Thoracic aorta (tissue), 2 donors: ENCODE measurements around the gene TAS1R1. TPM values are rescaled to one million over a fixed set of nuclear protein-coding genes. Genes with fewer than 3 reads are reported as not detected.

Source experiments
- ATAC-seq: fragments of 150-250 bp; one replicate; pipeline ENCODE4 v1.8.0; 2017; ENCODE audit warnings: low read depth; ENCODE audit not compliant: insufficient number of reproducible peaks, low FRiP score
- DNase-seq: peaks from one replicate; pipeline ENCODE4 v3.0.0-alpha.2; 2020; ENCODE audit warnings: low spot score
- H3K27ac ChIP-seq, 2 donors: fragments of 200-600 bp; sonication (generic); 1 replicate in 1 of 2; 2 replicates in 1 of 2; pipeline ENCODE4 v1.5.1; 2016; ENCODE audit warnings: mild to moderate bottlenecking in 2 of 2, moderate library complexity in 2 of 2
- H3K27me3 ChIP-seq: fragments of 200-600 bp; sonication (generic); replicated peaks from 2 replicates; pipeline ENCODE4 v1.6.0; 2016; ENCODE audit warnings: mild to moderate bottlenecking; ENCODE audit not compliant: insufficient read depth
- H3K36me3 ChIP-seq: fragments of 200-600 bp; sonication (generic); one replicate; pipeline ENCODE4 v1.5.1; 2016
- H3K4me1 ChIP-seq, 2 donors: fragments of 200-600 bp; sonication (generic); 1 replicate in 1 of 2; 2 replicates in 1 of 2; pipeline versions ENCODE4 v1.5.1 to v1.6.0; 2016; ENCODE audit warnings: low read depth in 2 of 2, mild to moderate bottlenecking in 1 of 2; ENCODE audit not compliant: control insufficient read depth in 1 of 2
- H3K4me3 ChIP-seq: fragments of 200-600 bp; sonication (generic); 2 replicates; pipeline ENCODE4 v1.5.1; 2016; ENCODE audit warnings: mild to moderate bottlenecking
- H3K9me3 ChIP-seq: fragments of 200-600 bp; sonication (generic); 2 replicates; pipeline ENCODE4 v1.5.1; 2016
- CTCF ChIP-seq: fragments of 200-600 bp; sonication (generic); IDR thresholded peaks from one replicate; pipeline ENCODE4 v1.5.1; 2019; ENCODE audit warnings: antibody characterized with exemption
- total RNA-seq, 2 donors: library from RNA; depleted of rRNA; stranded (reverse); fragments of >200 nt; gene quantifications; one replicate each; pipeline versions ENCODE4 v1.1.0 to v1.2.3, GENCODE V29; 2016

Gene TAS1R1
- total RNA-seq, 2 donors from 2014 or later = 0.81 TPM; not detected in 1

DNA sequence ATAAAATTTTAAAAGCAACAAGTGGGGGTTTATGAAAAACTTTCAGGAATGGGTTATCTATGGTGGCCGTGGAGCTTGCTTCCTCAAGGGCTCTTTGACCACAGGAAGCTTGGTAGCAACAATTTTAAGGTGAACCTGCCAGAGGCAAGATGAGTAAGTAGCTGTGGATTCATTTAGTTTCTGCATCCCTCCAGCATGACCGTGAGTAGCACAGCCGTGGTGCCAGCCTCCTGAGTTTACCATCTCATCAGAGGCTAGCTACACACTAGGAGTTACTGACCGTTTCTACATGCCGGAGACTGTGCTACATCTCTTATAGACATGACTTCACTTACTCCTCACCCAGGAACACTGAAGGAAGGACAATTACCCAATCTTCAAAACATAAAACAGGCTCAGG is 33.6 kb upstream of the TAS1R1 start:
- H3K9me3 ChIP-seq = no peaks in the 10 kb centered on the region
- DNase-seq = no peak
- peaks cover 8% of the 10 kb centered on the region for H3K36me3 ChIP-seq
- H3K4me3 ChIP-seq = no peak overlapping the region
- ATAC-seq = no peak
- H3K4me1 ChIP-seq = peaks cover 8 to 19% of the 10 kb centered on the region in 2 donors
- no peak overlapping the region for H3K27ac ChIP-seq
- no peaks in the 10 kb centered on the region for H3K27me3 ChIP-seq
- no peak for TF ChIP-seq CTCF

GRCh38 chr1:6523566-6523965 is 31.5 kb upstream of the TAS1R1 start:
- DNase-seq = no peak
- peak; percentile 22 for TF ChIP-seq CTCF
- ATAC-seq = no peak
- Histone ChIP-seq H3K4me1 (peaks cover 8 to 19% of the 10 kb centered on the region in 2 donors), H3K27me3 (no peaks in the 10 kb centered on the region), H3K36me3 (peaks cover 24% of the 10 kb centered on the region), H3K9me3 (no peaks in the 10 kb centered on the region), H3K4me3 (no peak overlapping the region), H3K27ac (no peak overlapping the region)

DNA sequence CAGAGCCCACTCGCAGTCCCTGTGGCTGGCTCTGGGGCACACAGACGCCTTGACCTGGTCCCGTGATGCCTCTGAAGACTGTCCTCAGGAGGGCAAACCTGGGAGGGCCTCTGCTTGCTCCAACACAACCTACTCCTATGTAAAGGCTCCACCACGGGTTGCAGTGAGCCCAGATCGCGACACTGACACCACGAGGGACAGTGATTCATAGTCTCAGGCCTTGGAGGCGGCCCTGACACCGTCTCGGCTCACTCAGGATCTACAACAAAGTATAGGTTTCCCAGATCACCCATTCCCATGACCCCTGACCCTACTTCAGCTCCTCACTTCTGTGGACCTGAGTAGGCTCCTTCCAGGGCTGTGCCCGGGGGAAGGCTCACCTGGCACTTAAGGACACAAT is 28.8 kb upstream of the TAS1R1 start:
- Histone ChIP-seq H3K9me3 (no peaks in the 10 kb centered on the region), H3K27ac (no peak overlapping the region), H3K27me3 (no peaks in the 10 kb centered on the region), H3K4me3 (no peak overlapping the region), H3K4me1 (no peaks in the 10 kb centered on the region), H3K36me3 (peaks cover 34% of the 10 kb centered on the region)
- TF ChIP-seq CTCF = no peak
- DNase-seq (no peak), ATAC-seq (no peak)

GRCh38 chr1:6528492-6528891 is 26.6 kb upstream of the TAS1R1 start:
- H3K4me1 ChIP-seq = no peaks in the 10 kb centered on the region
- TF ChIP-seq CTCF = no peak
- ATAC-seq (no peak), DNase-seq (no peak)
- no peaks in the 10 kb centered on the region for H3K9me3 ChIP-seq
- peaks cover 52% of the 10 kb centered on the region for H3K36me3 ChIP-seq
- no peak overlapping the region for H3K4me3 ChIP-seq
- H3K27ac ChIP-seq = no peak overlapping the region
- H3K27me3 ChIP-seq = no peaks in the 10 kb centered on the region

- Histone ChIP-seq H3K27ac (no peak overlapping the region), H3K4me3 (no peak overlapping the region), H3K27me3 (no peaks in the 10 kb centered on the region), H3K9me3 (no peaks in the 10 kb centered on the region), H3K4me1 (peaks cover 0 to 3% of the 10 kb centered on the region in 2 donors), H3K36me3 (peaks cover 58% of the 10 kb centered on the region)
- no peak for ATAC-seq
- TF ChIP-seq CTCF = no peak
- no peak for DNase-seq
Measured at GRCh38 chr1:6530504-6531160, 24.5 kb upstream of the TAS1R1 start.
